Measurements from ENCODE around the gene HLA-DMA.
A peak's percentile ranks its signal among the peaks of the same experiment; 100 is the strongest.
"Not testable (repeated sequence)": the region's sequence is repeated elsewhere in the genome, so short reads cannot be mapped to it uniquely, and the experiment has no call there.

Gene HLA-DMA

DNA sequence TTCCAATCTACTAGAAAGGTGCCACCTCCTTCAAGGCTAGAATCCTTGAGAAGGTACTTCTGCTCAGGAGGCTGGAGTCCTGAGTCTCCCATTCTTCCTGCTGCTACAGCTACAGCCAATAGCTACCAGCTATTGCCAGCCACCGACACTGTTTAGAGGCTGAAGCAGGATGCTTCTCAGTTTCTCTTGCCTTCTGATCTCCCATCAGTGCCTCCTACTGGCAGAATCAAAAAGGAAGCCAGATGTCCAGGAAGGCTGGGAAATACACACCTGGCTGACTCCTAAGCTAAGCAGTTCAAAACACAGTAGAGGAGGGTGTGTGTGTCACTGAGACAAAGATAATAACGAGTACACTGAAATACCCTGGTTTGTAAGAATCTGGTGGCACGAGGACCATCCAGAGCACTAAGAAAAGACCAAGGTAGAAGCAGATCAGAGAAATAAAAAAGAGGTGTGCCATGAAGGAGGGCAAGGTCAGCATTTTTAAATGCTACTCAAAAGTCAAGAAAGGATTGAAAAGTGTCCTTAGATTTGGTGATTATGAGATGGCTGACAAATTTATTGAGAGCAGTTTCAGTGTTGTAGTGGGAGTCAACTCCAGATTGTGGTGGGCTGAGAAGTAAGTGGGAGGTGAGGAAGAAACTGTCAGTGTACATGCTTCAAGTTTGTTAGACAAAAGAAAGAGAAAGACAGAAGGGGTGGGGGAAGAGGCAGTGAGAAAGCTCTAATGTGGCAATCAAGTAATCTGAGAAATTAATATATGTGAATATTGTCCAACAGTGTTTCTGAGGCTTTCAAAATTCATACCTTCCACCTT lies 2.3 kb upstream of the HLA-DMA start:
- DNase-seq: peak; percentile 20 to 31
- no peak for TF ChIP-seq POLR2A (IDR thresholded peaks at IDR 0.05; ENCODE audit: low read length)
- no peak for TF ChIP-seq GATA1 (IDR thresholded peaks at IDR 0.05; ENCODE audit: low read depth, low read length)

DNA sequence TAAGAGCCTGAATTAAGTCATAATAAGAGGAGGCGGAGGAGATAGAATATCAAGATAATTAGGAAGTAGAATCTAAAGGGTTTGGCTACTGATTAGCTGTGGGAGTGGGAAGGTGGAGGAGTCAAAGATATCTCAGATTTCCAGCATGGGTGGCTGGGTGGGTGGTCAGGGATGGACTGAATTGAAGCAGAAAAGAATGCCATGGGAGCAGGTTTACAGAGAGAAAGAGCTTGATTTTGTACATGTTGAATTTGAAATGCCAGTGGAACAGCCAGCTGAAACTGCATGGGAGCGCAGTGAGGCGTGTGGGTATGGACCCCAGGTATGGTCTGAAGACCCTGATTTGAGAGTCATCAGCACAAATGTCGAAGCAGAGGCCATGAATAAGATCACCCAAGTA lies 1.4 kb upstream of the HLA-DMA start:
- DNase-seq: no peak
- no peak for TF ChIP-seq GATA1 (IDR thresholded peaks at IDR 0.05; ENCODE audit: low read depth, low read length)

DNA sequence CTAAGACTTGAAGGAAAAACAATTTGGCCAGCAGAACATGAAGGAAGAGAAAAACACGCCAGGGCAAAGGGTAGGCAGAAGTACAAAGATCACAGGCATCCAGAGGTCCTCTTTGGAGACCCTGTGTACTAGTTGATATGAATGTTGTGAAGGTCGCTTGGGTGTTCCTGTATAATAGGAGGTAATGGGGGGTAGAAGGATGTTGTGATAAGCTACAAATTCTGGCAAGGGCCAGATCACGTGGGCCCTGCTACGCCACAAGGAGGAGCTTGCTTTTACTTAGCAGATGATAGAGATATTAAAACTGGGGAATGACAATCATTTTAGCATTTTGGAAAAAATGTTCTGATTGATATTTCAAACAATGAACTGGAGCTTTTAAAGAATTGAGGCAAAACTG lies 878 bp upstream of the HLA-DMA start:
- DNase-seq: peak in 1 of 2 experiments; percentile 26

DNA sequence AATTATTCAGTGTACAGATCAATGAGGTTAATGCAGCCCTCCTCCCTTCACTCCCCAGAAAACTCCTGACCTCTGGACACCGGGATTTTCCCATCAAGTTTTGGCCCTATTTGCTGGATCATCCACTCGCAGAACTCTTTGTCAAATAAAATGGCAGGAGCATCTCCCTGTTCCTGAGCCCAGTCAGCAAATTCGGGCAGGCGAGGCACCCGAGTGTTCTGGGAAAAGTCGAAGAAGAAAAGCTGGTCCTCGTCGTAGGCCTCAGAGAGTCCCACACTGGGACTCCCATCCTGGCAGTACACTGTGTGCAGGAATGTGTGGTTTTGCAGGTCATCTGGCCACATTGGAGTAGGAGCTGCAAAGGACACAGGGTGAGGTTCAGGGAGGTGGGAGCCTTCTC lies 2.4 kb downstream of the HLA-DMA start:
- DNase-seq: no peak

More for the DNA sequence above, 878 bp upstream of the HLA-DMA start:
- TF ChIP-seq GATA1 (IDR thresholded peaks at IDR 0.05; ENCODE audit: low read depth, low read length): no peak
- no peak for TF ChIP-seq POLR2A (IDR thresholded peaks at IDR 0.05; ENCODE audit: low read length)

DNA sequence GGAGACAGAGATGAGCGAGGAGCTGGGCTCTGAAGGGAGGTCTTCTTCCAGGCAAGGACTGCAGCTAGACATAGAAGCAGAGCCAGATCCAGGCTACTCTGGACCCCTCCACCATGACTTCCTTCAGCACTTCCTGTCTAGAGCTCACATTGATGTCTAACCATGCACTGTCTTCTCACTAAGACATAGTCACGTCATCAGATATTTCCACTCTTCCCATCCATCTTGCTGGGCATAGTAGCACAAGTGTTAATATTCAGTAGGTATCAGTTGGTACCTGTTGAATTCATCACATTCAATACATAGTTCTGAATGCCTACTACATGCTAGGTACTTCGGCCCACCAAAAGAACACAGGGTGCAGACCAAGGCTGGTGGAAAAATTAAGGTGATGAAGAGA lies 2.9 kb downstream of the HLA-DMA start:
- TF ChIP-seq POLR2A (IDR thresholded peaks at IDR 0.05; ENCODE audit: low read length) (no peak), GATA1 (IDR thresholded peaks at IDR 0.05; ENCODE audit: low read depth, low read length) (no peak)
- no peak for DNase-seq

More for the DNA sequence above, 2.4 kb downstream of the HLA-DMA start:
- no peak for TF ChIP-seq GATA1 (IDR thresholded peaks at IDR 0.05; ENCODE audit: low read depth, low read length)

DNA sequence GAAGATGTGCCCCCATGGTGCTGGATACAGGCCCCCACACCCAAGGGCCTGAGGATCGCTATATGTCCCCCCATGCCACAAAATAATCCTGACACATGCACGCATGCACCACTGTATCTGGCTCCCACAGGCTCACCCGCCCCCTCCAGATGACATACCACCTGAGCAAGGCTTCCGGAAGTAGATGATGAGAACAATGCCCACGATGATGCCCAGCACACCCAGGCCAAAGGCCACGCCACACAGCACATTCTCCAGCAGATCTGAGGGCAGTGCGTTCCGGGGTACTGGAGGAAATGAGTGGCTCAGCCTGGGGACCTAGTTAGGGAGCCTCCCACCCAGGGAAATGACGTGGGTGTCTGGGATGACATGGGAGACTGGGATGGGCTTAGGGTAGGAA lies 3.8 kb downstream of the HLA-DMA start:
- no peak for DNase-seq
- TF ChIP-seq GATA1 (IDR thresholded peaks at IDR 0.05; ENCODE audit: low read depth, low read length) (no peak), POLR2A (IDR thresholded peaks at IDR 0.05; ENCODE audit: low read length) (no peak)

DNA sequence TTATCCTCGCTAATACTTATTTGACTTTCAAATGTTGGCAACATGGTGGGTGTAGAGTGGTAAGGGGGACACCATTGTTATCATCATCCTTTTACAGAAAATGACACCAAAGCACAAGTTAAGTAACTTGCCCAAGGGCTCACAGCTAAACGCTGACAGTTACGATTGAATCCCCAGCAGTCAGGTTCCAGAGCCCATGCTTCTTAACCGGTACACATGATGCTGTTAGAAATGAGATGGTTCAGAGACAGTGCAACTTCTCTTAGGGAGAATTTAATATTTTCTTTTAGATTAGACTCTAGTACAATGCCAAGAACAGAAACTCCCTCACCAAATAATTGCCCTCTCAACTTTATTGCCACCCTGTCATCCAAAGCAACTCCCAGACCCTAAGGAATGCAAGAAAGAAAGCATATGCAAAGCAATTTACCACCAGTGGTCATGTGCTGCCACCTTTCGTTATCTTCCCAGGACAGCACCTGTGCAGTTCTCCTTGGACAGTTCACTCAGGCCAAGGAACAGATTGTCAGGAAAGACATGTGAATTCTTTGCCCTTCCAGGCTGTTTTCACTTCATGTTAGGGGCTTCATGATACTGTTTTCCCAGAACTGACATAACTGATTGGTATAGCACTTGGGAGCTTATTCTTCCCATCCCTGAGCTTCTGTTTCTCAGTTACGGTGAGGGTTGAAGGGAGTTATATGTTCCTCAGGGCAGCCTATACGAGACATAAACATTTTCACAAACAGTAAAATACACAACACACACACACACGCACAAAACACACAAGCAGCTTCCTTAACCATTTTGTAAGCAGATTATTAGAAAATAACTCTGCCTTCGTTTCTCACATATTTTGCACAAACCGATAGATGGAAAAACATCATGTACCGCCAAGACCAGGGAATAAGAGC lies 5.1 kb downstream of the HLA-DMA start:
- peak in 1 of 2 experiments; percentile 27 for DNase-seq
- TF ChIP-seq GATA1 (IDR thresholded peaks at IDR 0.05; ENCODE audit: low read depth, low read length) (no peak), POLR2A (IDR thresholded peaks at IDR 0.05; ENCODE audit: low read length) (no peak)

DNA sequence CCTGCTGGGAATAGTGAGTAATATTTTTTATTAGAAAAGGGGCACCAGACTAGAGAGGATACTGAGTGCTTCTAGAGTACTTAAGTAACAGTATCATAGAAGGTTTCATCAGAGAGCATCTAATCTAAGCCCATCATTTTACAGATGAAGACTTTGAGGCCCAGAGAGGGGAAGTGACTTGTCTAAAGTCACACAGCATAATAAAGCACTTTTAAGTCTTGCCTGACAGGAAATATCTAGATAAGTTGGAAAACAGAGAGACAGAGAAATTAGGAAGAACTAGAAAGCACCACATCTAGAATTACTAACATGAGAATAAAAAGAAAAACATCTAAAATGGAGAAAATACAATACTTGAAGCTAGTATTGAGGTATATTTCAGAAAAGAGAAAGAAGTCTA lies 6.0 kb downstream of the HLA-DMA start:
- no peak for DNase-seq
- TF ChIP-seq GATA1 (IDR thresholded peaks at IDR 0.05; ENCODE audit: low read depth, low read length): no peak
- no peak for TF ChIP-seq POLR2A (IDR thresholded peaks at IDR 0.05; ENCODE audit: low read length)

DNA sequence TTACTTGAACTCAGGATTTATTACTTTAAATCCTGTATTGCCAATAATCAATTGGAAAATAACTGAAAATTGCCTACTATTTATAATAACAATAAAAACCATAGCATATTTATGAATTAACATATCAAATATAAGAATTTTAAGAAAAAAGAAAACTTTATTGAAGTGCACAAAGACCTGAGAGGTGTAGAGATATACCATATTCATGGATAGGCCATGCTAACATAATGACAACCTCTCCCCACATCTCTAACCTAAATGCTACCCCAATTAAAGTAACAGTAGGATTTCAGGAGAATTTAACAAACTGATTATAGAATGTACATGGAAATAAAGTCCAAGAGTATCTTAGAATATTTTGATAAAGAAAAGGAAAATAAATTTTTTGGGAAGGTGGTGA lies 6.9 kb downstream of the HLA-DMA start:
- TF ChIP-seq POLR2A (IDR thresholded peaks at IDR 0.05; ENCODE audit: low read length): no peak
- no peak for TF ChIP-seq GATA1 (IDR thresholded peaks at IDR 0.05; ENCODE audit: low read depth, low read length)
- no peak for DNase-seq

DNA sequence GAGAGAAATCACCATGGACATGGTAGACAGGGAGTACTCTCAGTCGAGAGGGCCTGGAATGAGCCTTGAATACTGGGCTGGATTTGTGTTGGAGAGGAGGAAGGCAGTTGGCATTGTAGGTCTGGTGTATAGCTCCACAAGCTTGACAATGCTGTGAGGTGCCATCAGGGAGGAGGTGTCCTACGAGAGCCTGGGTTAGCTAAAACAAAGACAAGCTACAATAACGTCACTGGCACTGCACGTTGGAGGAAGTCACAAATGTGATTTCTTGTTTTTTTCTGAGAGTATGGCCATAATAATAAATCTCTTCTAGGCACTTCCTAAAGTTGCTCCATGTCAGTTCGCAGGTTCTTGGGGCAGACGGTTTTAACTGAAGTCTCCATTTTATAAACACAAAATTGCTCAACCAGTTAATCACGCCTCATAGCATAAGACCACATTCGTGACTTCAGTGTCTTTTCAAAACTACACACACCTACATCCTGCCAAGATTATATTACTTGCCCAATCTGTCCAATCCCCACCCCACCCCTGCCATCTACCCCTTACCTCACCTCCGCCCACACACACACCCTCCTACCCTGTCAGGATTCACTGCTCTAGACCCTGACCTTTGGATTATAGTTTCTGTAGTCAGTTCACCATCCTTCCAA lies 7.7 kb downstream of the HLA-DMA start:
- no peak for DNase-seq
- no peak for TF ChIP-seq GATA1 (IDR thresholded peaks at IDR 0.05; ENCODE audit: low read depth, low read length)
- no peak for TF ChIP-seq POLR2A (IDR thresholded peaks at IDR 0.05; ENCODE audit: low read length)

DNA sequence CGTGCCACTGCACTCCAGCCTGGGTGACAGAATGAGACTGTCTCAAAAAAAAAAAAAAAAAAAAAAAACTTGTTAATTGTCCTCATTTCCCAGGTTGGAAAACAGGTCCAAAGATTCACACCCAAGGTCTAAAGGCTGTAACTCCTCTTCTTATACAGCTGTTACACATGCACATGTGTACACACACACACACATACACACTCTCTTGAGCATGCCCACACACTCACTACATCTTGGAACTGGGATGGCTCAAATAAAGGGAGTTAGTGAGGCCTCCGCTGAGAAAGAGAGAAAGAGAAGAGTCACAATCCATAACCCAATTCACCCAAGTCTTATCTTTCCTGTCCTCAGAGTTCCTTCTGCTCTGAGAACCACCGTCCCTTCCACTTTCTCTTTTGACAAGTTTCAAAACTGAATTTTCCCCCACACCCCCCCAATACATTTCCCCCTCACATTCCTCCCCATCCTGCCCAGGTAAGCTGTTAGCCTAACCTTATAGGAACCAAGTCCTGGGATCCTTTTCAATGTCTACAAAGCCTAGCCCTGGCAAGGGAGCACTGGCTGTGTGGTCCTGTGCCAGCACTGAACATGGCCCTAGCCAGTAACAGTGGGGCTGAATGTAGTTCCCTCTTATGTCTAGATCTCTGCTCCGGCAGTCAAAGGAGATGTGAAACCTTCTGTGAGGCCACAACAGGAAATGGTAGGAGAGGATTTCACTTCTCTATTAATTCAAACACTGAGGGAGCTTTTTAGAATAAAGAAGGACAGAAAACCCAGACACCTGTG lies 8.8 kb downstream of the HLA-DMA start:
- TF ChIP-seq GATA1 (IDR thresholded peaks at IDR 0.05; ENCODE audit: low read depth, low read length) (no peak), POLR2A (IDR thresholded peaks at IDR 0.05; ENCODE audit: low read length) (no peak)
- DNase-seq: no peak

DNA sequence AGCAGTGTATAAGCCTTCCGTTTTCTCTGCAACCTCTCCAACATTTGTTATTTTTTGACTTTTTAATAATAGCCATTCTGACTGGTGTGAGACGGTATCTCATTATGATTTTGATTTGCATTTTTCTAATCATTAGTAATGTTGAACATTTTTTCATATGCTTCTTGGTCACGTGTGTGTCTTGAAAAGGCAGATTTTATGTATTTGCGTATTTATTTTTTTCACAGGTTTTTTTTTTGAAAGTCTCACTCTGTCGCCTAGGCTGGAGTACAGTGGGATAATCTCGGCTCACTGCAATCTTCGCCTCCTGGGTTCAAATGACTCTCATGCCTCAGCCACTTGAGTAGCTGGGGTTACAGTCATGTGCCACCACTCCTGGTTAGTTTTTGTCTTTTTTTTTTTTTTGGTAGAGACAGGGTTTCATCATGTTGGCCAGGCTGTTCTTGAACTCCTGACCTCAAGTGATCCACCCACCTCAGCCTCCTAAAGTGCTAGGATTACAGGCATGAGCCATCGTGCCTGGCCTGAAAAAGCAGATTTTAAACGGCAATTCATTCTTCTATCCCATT lies 10.3 kb downstream of the HLA-DMA start:
- DNase-seq: not testable (repeated sequence)

DNA sequence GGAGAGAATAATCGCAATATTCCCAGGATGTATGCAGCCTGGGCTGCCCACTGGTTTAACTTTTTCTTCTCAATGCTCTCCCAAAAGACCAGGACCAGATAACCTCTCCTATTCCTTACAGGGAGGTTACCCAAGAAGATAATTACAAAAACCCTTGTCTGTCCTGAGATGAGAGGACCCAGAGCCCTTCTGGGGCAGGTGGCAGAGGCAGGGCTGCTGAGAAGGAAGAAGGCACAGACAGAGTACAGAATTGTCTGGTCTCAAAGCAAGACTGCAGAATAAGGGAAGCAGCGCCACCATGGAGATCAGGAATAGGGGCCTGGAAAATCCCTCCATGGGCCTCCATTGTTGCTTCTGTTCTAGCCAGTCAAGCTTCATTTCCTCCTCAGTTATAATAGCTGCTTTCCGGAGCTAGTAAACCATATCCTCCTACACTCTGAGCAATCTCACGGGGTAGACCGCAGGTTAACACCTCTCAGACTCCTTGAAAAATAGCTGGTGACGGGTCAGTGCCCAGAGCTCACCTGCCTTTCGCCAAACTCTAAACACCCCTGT lies 11.6 kb downstream of the HLA-DMA start:
- DNase-seq: no peak
- TF ChIP-seq GATA1 (IDR thresholded peaks at IDR 0.05; ENCODE audit: low read depth, low read length): no peak
- no peak for TF ChIP-seq POLR2A (IDR thresholded peaks at IDR 0.05; ENCODE audit: low read length)
